HepG2 (cell line): ENCODE results near the gene ZNF48. TPM values are rescaled to one million over a fixed set of nuclear protein-coding genes. Genes with fewer than 3 reads are reported as not detected.
A peak's percentile ranks its signal among the peaks of the same experiment; 100 is the strongest.

ENCODE experiments used
- ARID5B ChIP-seq: IDR thresholded peaks from 2 replicates; pipeline ENCODE4 v1.4.0; 2020; ENCODE audit warnings: mild to moderate bottlenecking, missing genetic modification reagents
- ATF7 ChIP-seq, 2 experiments: fragments of 450-650 bp in 1 of 2; sonication (generic) in 1 of 2; formaldehyde crosslinking in 1 of 2; IDR thresholded peaks; 2 replicates each; pipeline versions ENCODE4 v1.4.0 to v1.6.1; 2016 to 2020; ENCODE audit warnings: antibody characterized with exemption in 1 of 2, mild to moderate bottlenecking in 1 of 2, missing genetic modification reagents in 1 of 2
- BORCS8-MEF2B ChIP-seq: sonication (generic); formaldehyde crosslinking; IDR thresholded peaks from 2 replicates; pipeline ENCODE4 v1.8.0; 2022; ENCODE audit warnings: mild to moderate bottlenecking, missing genetic modification reagents
- CREM ChIP-seq, 2 experiments: sonication (generic) in 1 of 2; formaldehyde crosslinking in 1 of 2; IDR thresholded peaks; 2 replicates each; pipeline versions ENCODE4 v1.4.0 to v1.6.1; 2016 to 2020; ENCODE audit warnings: antibody characterized with exemption in 1 of 2, mild to moderate bottlenecking in 1 of 2, missing genetic modification reagents in 1 of 2
- FOXA1 ChIP-seq, 2 experiments: fragments of 450-650 bp in 1 of 2; sonication (generic) in 1 of 2; formaldehyde crosslinking in 1 of 2; IDR thresholded peaks; 2 replicates each; pipeline versions ENCODE4 v1.4.0 to v1.6.1; 2016 to 2020; ENCODE audit warnings: missing genetic modification reagents in 1 of 2
- FOXP4 ChIP-seq: sonication (generic); formaldehyde crosslinking; IDR thresholded peaks from 2 replicates; pipeline ENCODE4 v1.4.0; 2020; ENCODE audit warnings: missing genetic modification reagents
- GABPA ChIP-seq, 2 experiments: IDR thresholded peaks; 2 replicates each; pipeline ENCODE4 v1.6.1; 2011 to 2016; ENCODE audit warnings: low read depth in 2 of 2, low read length in 1 of 2, missing biosample characterization in 1 of 2, missing genetic modification characterization in 1 of 2
- GATAD1 ChIP-seq: IDR thresholded peaks from 2 replicates; pipeline ENCODE4 v1.6.1; 2016; ENCODE audit warnings: missing genetic modification reagents, missing compliant biosample characterization
- MAF1 ChIP-seq: sonication (generic); formaldehyde crosslinking; IDR thresholded peaks from 2 replicates; pipeline ENCODE4 v1.5.0; 2020; ENCODE audit warnings: missing genetic modification reagents, borderline replicate concordance
- MBD4 ChIP-seq: IDR thresholded peaks from 2 replicates; pipeline ENCODE4 v1.6.1; 2012; ENCODE audit warnings: low read length, inconsistent platforms, borderline replicate concordance
- PHF8 ChIP-seq: sonication (generic); formaldehyde crosslinking; IDR thresholded peaks from 2 replicates; pipeline ENCODE4 v1.5.0; 2020; ENCODE audit warnings: missing genetic modification reagents
- RCOR2 ChIP-seq: IDR thresholded peaks from 2 replicates; pipeline ENCODE4 v1.6.1; 2016; ENCODE audit warnings: missing biosample characterization, missing genetic modification reagents
- SMAD3 ChIP-seq: sonication (generic); formaldehyde crosslinking; IDR thresholded peaks from 2 replicates; pipeline ENCODE4 v1.4.0; 2020; ENCODE audit warnings: missing genetic modification reagents
- TBL1XR1 ChIP-seq: fragments of 150-350 bp; IDR thresholded peaks from 2 replicates; pipeline ENCODE4 v1.6.1; 2014; ENCODE audit warnings: borderline replicate concordance, low read length; ENCODE audit not compliant: partially characterized antibody
- THAP7 ChIP-seq: sonication (generic); formaldehyde crosslinking; IDR thresholded peaks from 2 replicates; pipeline ENCODE4 v1.8.1; 2023; ENCODE audit warnings: mild to moderate bottlenecking, missing genetic modification reagents
- YY1 ChIP-seq: IDR thresholded peaks from 2 replicates; pipeline ENCODE4 v1.6.1; 2011; ENCODE audit warnings: low read length, low read depth, moderate library complexity, mild to moderate bottlenecking; ENCODE audit not compliant: insufficient read depth, insufficient replicate concordance
- ZBTB21 ChIP-seq: sonication (generic); formaldehyde crosslinking; IDR thresholded peaks from 2 replicates; pipeline ENCODE4 v1.4.0; 2020; ENCODE audit warnings: missing genetic modification reagents
- ZBTB7B ChIP-seq: sonication (generic); formaldehyde crosslinking; IDR thresholded peaks from 2 replicates; pipeline ENCODE4 v1.4.0; 2020; ENCODE audit warnings: missing genetic modification reagents
- ZNF317 ChIP-seq: sonication (generic); formaldehyde crosslinking; IDR thresholded peaks from 2 replicates; pipeline ENCODE4 v1.5.0; 2020; ENCODE audit warnings: mild to moderate bottlenecking, missing genetic modification reagents
- ZNF570 ChIP-seq: sonication (generic); formaldehyde crosslinking; IDR thresholded peaks from 2 replicates; pipeline ENCODE4 v1.4.0; 2020; ENCODE audit warnings: mild to moderate bottlenecking, missing genetic modification reagents, borderline replicate concordance
- polyA plus RNA-seq, 8 experiments: library from polyadenylated mRNA; depleted of rRNA in 3 of 8; stranded (reverse) in 7 of 8; unstranded in 1 of 8; fragments of >200 nt; fragmentation: Illumina TruSeq in 4 of 8; extraction: Trizol in 4 of 8; gene quantifications; 2 replicates each; pipeline versions ENCODE4 v1.2.1 to v1.2.3, GENCODE V29; 2011 to 2016; ENCODE audit warnings: low read depth in 4 of 8, missing spikeins in 1 of 8, mixed read lengths in 1 of 8; ENCODE audit not compliant: insufficient read depth in 1 of 8
- total RNA-seq, 5 experiments: library from RNA; depleted of rRNA; stranded (reverse); fragments of >200 nt; fragmentation: Illumina TruSeq; extraction: Trizol; gene quantifications; 2 replicates each; pipeline ENCODE4 v1.2.3, GENCODE V29; 2016; ENCODE audit warnings: low read depth in 1 of 5

The ZNF48 gene
- total and polyA plus RNA-seq, 2 of the 13 experiments (the other 11 are each of a cell fraction or from before 2014, with no cell fraction given): 9.9 to 12.3 TPM

DNA sequence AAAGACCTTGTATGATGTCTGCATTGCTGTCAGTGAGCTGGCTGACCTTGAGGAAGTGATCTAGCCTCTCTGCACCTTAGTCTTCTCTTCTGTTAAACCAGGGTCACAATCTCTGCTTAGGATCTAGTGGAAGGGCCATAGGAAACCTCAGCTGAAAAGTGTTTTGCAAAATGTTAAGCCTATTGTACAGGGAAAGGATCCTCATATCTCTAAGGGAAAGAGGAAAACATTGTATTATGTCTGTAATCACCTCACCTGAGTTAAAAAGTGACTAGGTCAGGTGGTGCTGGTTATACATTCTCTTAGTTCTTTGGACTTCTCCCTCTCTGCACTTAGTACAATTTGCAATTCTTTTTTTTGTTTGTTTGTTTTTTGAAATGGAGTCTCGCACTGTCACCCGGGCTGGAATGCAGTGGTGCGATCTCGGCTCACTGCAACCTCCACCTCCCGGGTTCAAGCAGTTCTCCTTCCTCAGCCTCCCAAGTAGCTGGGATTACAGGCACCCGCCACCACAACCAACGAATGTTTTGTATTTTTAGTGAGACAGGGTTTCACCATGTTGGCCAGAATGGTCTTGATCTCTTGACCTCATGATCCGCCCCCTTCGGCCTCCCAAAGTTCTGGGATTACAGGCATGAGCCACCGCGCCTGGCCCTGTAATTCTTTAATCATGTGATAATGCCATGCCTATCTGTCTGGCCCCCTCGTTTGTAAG is 52.4 kb downstream of the ZNF48 start (continued):
- no peak for TF ChIP-seq MBD4
- peak; percentile 79 for TF ChIP-seq CREM (IDR thresholded peaks at IDR 0.05)
- TF ChIP-seq CREM (CRISPR knock-in tag; IDR thresholded peaks at IDR 0.05): no peak
- no peak; the same call in 1 of the 2 replicates for TF ChIP-seq FOXA1 (IDR thresholded peaks at IDR 0.05)
- TF ChIP-seq FOXA1 (CRISPR knock-in tag; IDR thresholded peaks at IDR 0.05): peak; percentile 64
- TF ChIP-seq ARID5B (CRISPR knock-in tag): peak; percentile 88
- TF ChIP-seq ATF7 (IDR thresholded peaks at IDR 0.05): peak; percentile 12; the same call in 1 of the 2 replicates
- TF ChIP-seq ATF7 (CRISPR knock-in tag; IDR thresholded peaks at IDR 0.05): no peak
- peak; percentile 20; the same call in 1 of the 2 replicates for TF ChIP-seq PHF8 (CRISPR knock-in tag)
- TF ChIP-seq MAF1 (CRISPR knock-in tag): no peak
- no peak for TF ChIP-seq BORCS8-MEF2B
- no peak for TF ChIP-seq GABPA (IDR thresholded peaks at IDR 0.05; ENCODE audit: low read depth, low read length)
- TF ChIP-seq GABPA (CRISPR knock-in tag; IDR thresholded peaks at IDR 0.05; ENCODE audit: low read depth): peak; percentile 1; the same call in 1 of the 2 replicates
- TF ChIP-seq ZNF570: peak; percentile 69; the same call in 1 of the 2 replicates
- TF ChIP-seq YY1: peak; percentile 47
- TF ChIP-seq ZNF317: peak; percentile 70; the same call in 1 of the 2 replicates
- TF ChIP-seq TBL1XR1: peak; percentile 17
- TF ChIP-seq ZBTB21 (CRISPR knock-in tag): peak; percentile 45; the same call in 1 of the 2 replicates
- TF ChIP-seq FOXP4 (CRISPR knock-in tag): peak; percentile 98
- peak; percentile 83; the same call in 1 of the 2 replicates for TF ChIP-seq SMAD3 (CRISPR knock-in tag)
- peak; percentile 100 for TF ChIP-seq RCOR2
- peak; percentile 58; the same call in 1 of the 2 replicates for TF ChIP-seq GATAD1 (CRISPR knock-in tag)
- peak; percentile 64; the same call in 1 of the 2 replicates for TF ChIP-seq ZBTB7B (CRISPR knock-in tag)
- no peak for TF ChIP-seq THAP7
